ENCODE results near the gene LRR1.
"Not testable (repeated sequence)": the region's sequence is repeated elsewhere in the genome, so short reads cannot be mapped to it uniquely, and the experiment has no call there.

LRR1 gene

GRCh38 chr14:49617852-49618519, 19.2 kb downstream of the LRR1 start:
- TF ChIP-seq CTCF (IDR thresholded peaks at IDR 0.05; ENCODE audit: insufficient read depth, low read length, missing control alignments), result no peak
- POLR2A ChIA-PET, result interaction anchor here (1.0 kb wide), 1 partner anchor 15 kb away, joined by 7 read pairs; no protein-coding TSS in a partner anchor
- CTCF ChIA-PET, result interaction anchor here (1.1 to 2.5 kb wide), 2 partner anchors 23 to 31 kb away, joined by 3 to 8 read pairs; partner anchors contain the start of gene RPS29
- no peak for DNase-seq (ENCODE audit: low read depth, low spot score)
- H3K4me3 ChIP-seq (ENCODE audit: low read depth, low read length), result no peak overlapping the region

GRCh38 chr14:49619273-49619672, 20.5 kb downstream of the LRR1 start:
- peak overlapping the region; percentile 93 for H3K4me3 ChIP-seq (ENCODE audit: low read depth, low read length)
- POLR2A ChIA-PET, result interaction anchor here (2.3 to 2.4 kb wide), 2 partner anchors 21 to 33 kb away, joined by 11 to 19 read pairs; partner anchors contain the start of genes LRR1 and RPS29
- CTCF ChIA-PET, result interaction anchor here (5.1 kb wide), 1 partner anchor 33 kb away, joined by 30 read pairs; the partner anchor contains the start of gene RPS29
- not testable (repeated sequence) for DNase-seq (ENCODE audit: low read depth, low spot score)

- no peak for TF ChIP-seq CTCF (IDR thresholded peaks at IDR 0.05; ENCODE audit: insufficient read depth, low read length, missing control alignments)
- CTCF ChIA-PET, result interaction anchor here (1.3 to 5.1 kb wide), 3 partner anchors 8 to 33 kb away, joined by 3 to 30 read pairs (median 6); partner anchors contain the start of gene RPS29
- POLR2A ChIA-PET, result interaction anchor here (0.7 to 2.4 kb wide), 11 partner anchors 7 to 157 kb away, joined by 3 to 23 read pairs (median 5); partner anchors contain the start of genes DNAAF2, KLHDC2, LRR1 and RPS29
- H3K4me3 ChIP-seq (ENCODE audit: low read depth, low read length), result peak overlapping the region; percentile 93
- DNase-seq (ENCODE audit: low read depth, low spot score), result no peak
These were observed 21.0 kb downstream of the LRR1 start for GRCh38 chr14:49619730-49620129.

GRCh38 chr14:49620182-49621113, 21.7 kb downstream of the LRR1 start, which contains the start of the genes MGAT2 and RPL36AL:
Gene MGAT2, plus strand, starts transcription at chr14:49620799. Its CDS starts 470 bp downstream, at chr14:49621269.
Gene RPL36AL, minus strand, starts transcription at chr14:49620626. Its CDS starts 1,522 bp downstream, at chr14:49619104.
- peak; percentile 42 for TF ChIP-seq CTCF (IDR thresholded peaks at IDR 0.05; ENCODE audit: insufficient read depth, low read length, missing control alignments)
- peak; percentile 93 for DNase-seq (ENCODE audit: low read depth, low spot score)
- ChIA-PET CTCF (interaction anchor here (1.2 to 6.6 kb wide), 6 partner anchors 9 to 242 kb away, joined by 3 to 44 read pairs (median 6); partner anchors contain the start of genes DNAAF2 and RPS29), POLR2A (interaction anchor here (0.7 to 2.4 kb wide), 11 partner anchors 8 to 158 kb away, joined by 3 to 23 read pairs (median 5); partner anchors contain the start of genes DNAAF2, KLHDC2, LRR1 and RPS29)
- peak within 1 kb of the TSS; percentile 93 for H3K4me3 ChIP-seq (ENCODE audit: low read depth, low read length)

GRCh38 chr14:49621114-49621881, 22.6 kb downstream of the LRR1 start:
- ChIA-PET POLR2A (interaction anchor here (1.4 to 2.4 kb wide), 7 partner anchors 9 to 147 kb away, joined by 4 to 23 read pairs (median 11); partner anchors contain the start of genes DNAAF2, KLHDC2, LRR1 and RPS29), CTCF (interaction anchor here (0.7 to 6.6 kb wide), 8 partner anchors 9 to 241 kb away, joined by 3 to 44 read pairs (median 4); partner anchors contain the start of genes DNAAF2, NEMF and RPS29)
- DNase-seq (ENCODE audit: low read depth, low spot score), result no peak
- H3K4me3 ChIP-seq (ENCODE audit: low read depth, low read length), result peak overlapping the region; percentile 93
- no peak for TF ChIP-seq CTCF (IDR thresholded peaks at IDR 0.05; ENCODE audit: insufficient read depth, low read length, missing control alignments)
